ENCODE measurements around the gene RUNX2. TPM values are rescaled to one million over a fixed set of nuclear protein-coding genes. Genes with fewer than 3 reads are reported as not detected.

RUNX2 gene
- total and polyA plus RNA-seq, 10 of the 15 experiments (the other 5 are each of a cell fraction or from before 2014, with no cell fraction given): 0.01 to 0.77 (median 0.15) TPM; not detected in 3

DNA sequence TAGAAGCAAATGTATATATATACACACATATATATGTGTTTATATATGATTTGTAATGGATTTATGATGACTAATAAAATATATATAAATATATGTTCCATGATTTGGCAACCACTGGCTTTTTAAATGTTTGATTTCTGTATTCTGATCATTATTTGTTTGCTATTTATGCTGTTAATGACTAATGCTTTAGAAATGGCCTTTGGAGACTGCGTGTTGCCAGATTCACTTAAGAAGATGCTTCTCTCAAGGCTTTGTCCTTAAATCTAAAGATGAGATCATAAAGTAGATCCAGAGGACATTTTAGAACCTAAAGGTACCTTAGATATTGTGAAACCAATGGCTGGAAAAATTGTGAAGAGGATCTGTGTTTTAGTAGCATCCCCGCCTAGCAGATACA, 165.6 kb downstream of the RUNX2 start (continued):
- TF ChIP-seq, protein P1, sequence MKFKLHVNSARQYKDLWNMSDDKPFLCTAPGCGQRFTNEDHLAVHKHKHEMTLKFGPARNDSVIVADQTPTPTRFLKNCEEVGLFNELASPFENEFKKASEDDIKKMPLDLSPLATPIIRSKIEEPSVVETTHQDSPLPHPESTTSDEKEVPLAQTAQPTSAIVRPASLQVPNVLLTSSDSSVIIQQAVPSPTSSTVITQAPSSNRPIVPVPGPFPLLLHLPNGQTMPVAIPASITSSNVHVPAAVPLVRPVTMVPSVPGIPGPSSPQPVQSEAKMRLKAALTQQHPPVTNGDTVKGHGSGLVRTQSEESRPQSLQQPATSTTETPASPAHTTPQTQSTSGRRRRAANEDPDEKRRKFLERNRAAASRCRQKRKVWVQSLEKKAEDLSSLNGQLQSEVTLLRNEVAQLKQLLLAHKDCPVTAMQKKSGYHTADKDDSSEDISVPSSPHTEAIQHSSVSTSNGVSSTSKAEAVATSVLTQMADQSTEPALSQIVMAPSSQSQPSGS (IDR thresholded peaks at IDR 0.05; ENCODE audit: low read length): no peak
- no peak for TF ChIP-seq NR2F1 (conservative IDR thresholded peaks at IDR 0.05)
- TF ChIP-seq, protein P2, sequence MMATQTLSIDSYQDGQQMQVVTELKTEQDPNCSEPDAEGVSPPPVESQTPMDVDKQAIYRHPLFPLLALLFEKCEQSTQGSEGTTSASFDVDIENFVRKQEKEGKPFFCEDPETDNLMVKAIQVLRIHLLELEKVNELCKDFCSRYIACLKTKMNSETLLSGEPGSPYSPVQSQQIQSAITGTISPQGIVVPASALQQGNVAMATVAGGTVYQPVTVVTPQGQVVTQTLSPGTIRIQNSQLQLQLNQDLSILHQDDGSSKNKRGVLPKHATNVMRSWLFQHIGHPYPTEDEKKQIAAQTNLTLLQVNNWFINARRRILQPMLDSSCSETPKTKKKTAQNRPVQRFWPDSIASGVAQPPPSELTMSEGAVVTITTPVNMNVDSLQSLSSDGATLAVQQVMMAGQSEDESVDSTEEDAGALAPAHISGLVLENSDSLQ (IDR thresholded peaks at IDR 0.05): no peak
- TF ChIP-seq IKZF2 (IDR thresholded peaks at IDR 0.05): no peak
- TF ChIP-seq RUNX3 (IDR thresholded peaks at IDR 0.05; ENCODE audit: low read length): no peak
- no peak for TF ChIP-seq ZNF207 (IDR thresholded peaks at IDR 0.05; ENCODE audit: borderline replicate concordance)
- TF ChIP-seq MEF2B (IDR thresholded peaks at IDR 0.05; ENCODE audit: partially characterized antibody, poor library complexity, severe bottlenecking): no peak

DNA sequence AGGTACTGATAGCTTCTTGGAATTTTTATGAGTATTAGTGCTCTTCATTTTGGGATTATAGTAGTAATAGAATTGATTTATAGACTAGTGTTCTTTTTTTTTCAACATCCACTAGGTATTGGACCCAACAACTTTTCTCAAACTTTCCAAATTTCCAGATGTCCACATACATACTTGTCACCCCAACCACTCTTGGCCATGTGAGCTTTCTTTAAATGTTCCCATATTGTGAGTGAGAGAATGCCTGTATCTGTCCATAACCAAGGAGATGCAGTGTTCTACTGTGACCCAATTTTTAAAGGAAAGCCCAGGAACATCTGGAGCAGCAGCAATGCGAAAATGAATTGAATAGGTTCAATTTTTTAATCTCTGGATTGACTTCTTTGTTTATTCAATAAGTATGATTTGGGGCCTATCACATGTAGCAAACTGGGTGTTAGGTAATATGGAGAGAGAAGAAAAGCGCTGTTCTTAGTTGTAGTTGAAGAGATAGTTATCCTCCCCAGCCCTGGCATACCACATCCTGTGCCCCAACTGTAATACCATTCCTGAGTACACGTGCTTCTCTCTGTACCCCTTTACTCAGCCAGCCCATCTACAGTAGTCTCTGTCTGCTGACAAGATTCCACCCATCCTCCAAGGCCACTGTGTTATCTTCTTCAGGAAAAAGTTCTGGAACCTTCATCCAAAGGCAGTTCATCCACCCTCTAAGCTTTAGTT, 166.4 kb downstream of the RUNX2 start:
- Histone ChIP-seq H3K27ac (ENCODE audit: control insufficient read depth, insufficient read depth) (no peak overlapping the region), H3K4me2 (ENCODE audit: control insufficient read depth, insufficient read depth) (no peak overlapping the region), H3K9ac (ENCODE audit: control insufficient read depth, insufficient read depth, low read length) (no peak overlapping the region), H3K4me3 (no peak overlapping the region), H3K79me2 (ENCODE audit: control insufficient read depth, insufficient read depth, low read length) (no peaks in the 10 kb centered on the region), H3K36me3 (ENCODE audit: control insufficient read depth in 2 of 2, insufficient read depth in 2 of 2, low read length in 1 of 2) (no peaks in the 10 kb centered on the region), H2AFZ (ENCODE audit: control insufficient read depth, low read depth, low read length) (no peak overlapping the region), H3K27me3 (replicated peaks in 1 of 2; ENCODE audit: control insufficient read depth in 2 of 2, insufficient read depth in 2 of 2, low read length in 1 of 2) (no peaks in the 10 kb centered on the region; a peak in 2 of 4 replicates), H3K9me3 (replicated peaks; ENCODE audit: control insufficient read depth, insufficient read depth, low read length) (no peaks in the 10 kb centered on the region), H3K4me1 (ENCODE audit: control insufficient read depth, insufficient read depth, low read length) (no peaks in the 10 kb centered on the region), H4K20me1 (ENCODE audit: control insufficient read depth, insufficient read depth) (no peaks in the 10 kb centered on the region)
- ChIA-PET CTCF (no interaction called here), RAD21 (ENCODE audit: unreplicated experiment) (interaction anchor here (0.6 kb wide), 2 partner anchors 8 to 210 kb away, joined by 3 read pairs; no protein-coding TSS in a partner anchor), POLR2A (no interaction called here), SMC1A (ENCODE audit: uncharacterized antibody, unreplicated experiment) (no interaction called here)
- DNase-seq (ENCODE audit: low read depth, low spot score): no peak
- TF ChIP-seq SKIL (IDR thresholded peaks at IDR 0.05; ENCODE audit: low read depth, poor library complexity, severe bottlenecking) (no peak), NR2F1 (conservative IDR thresholded peaks at IDR 0.05) (no peak), TCF12 (IDR thresholded peaks at IDR 0.05; ENCODE audit: low read depth, low read length) (no peak), CBX3 (IDR thresholded peaks at IDR 0.05; ENCODE audit: borderline replicate concordance, low read depth) (no peak), ZNF622 (IDR thresholded peaks at IDR 0.05) (no peak), ZNF24 (IDR thresholded peaks at IDR 0.05) (no peak)
- in situ Hi-C loops (cut with MboI): no loop called here
- ATAC-seq: no peak
- no TSS peak for BruUV-seq (replicated peaks)
- intact Hi-C loops (cut with micrococcal nuclease; ENCODE audit: unreplicated experiment): no loop called here
- WGBS (ENCODE audit: insufficient coverage, insufficient replicate concordance, low lambda C conversion rate, missing lambda C conversion rate): 30% methylated on average over 3 of the region's 3 CpGs
- no peak for FAIRE-seq
